ENCODE data around the gene NUTF2.
"Not testable (repeated sequence)": the region's sequence is repeated elsewhere in the genome, so short reads cannot be mapped to it uniquely, and the experiment has no call there.

Gene NUTF2

GRCh38 chr16:67888331-67888730 lies 41.6 kb downstream of the NUTF2 start:
- DNase-seq = no peak

GRCh38 chr16:67892375-67892774 lies 45.6 kb downstream of the NUTF2 start:
- DNase-seq = no peak

GRCh38 chr16:67892899-67893742 lies 46.4 kb downstream of the NUTF2 start, which contains the start of gene PSKH1:
Gene PSKH1, plus strand, starts transcription at chr16:67893254. Its CDS starts 15,496 bp downstream, at chr16:67908750.
- DNase-seq = peak; percentile 94

- DNase-seq = no peak
Measured at GRCh38 chr16:67893743-67894399, 47.1 kb downstream of the NUTF2 start.

GRCh38 chr16:67897231-67897630 lies 50.5 kb downstream of the NUTF2 start:
- no peak for DNase-seq

GRCh38 chr16:67901734-67902133 lies 55.0 kb downstream of the NUTF2 start:
- DNase-seq = no peak

GRCh38 chr16:67902831-67903230 lies 56.1 kb downstream of the NUTF2 start:
- DNase-seq = no peak

GRCh38 chr16:67907397-67908180 lies 60.9 kb downstream of the NUTF2 start:
- DNase-seq = no peak

- no peak for DNase-seq
Measured at GRCh38 chr16:67909056-67909742, 62.5 kb downstream of the NUTF2 start.

GRCh38 chr16:67910158-67910557 lies 63.4 kb downstream of the NUTF2 start:
- no peak for DNase-seq

- no peak for DNase-seq
Measured at GRCh38 chr16:67914758-67915495, 68.2 kb downstream of the NUTF2 start.

- not testable (repeated sequence) for DNase-seq
Measured at GRCh38 chr16:67915496-67915769, 68.7 kb downstream of the NUTF2 start.

- DNase-seq = no peak
Measured at GRCh38 chr16:67915831-67916723, 69.3 kb downstream of the NUTF2 start.

GRCh38 chr16:67917140-67917851 lies 70.6 kb downstream of the NUTF2 start:
- no peak for DNase-seq

- DNase-seq = no peak
Measured at GRCh38 chr16:67917852-67918236, 71.1 kb downstream of the NUTF2 start.

- DNase-seq = no peak
Measured at GRCh38 chr16:67919622-67920221, 73.0 kb downstream of the NUTF2 start.
